Hematopoietic multipotent progenitor cell (in vitro differentiated cells): ENCODE data around the gene OGT. TPM values are rescaled to one million over a fixed set of nuclear protein-coding genes. Genes with fewer than 3 reads are reported as not detected.
"Not testable (repeated sequence)": the region's sequence is repeated elsewhere in the genome, so short reads cannot be mapped to it uniquely, and the experiment has no call there.

Experiments used
- DNase-seq, 3 donors: peaks; one replicate each; pipeline ENCODE4 v3.0.0-alpha.2; 2011 to 2015; ENCODE audit warnings: low read depth in 2 of 3, low spot score in 2 of 3
- total RNA-seq: library from RNA; depleted of rRNA; stranded (reverse); fragments of >200 nt; gene quantifications from one replicate; pipeline ENCODE4 v1.2.3, GENCODE V29; 2012

OGT gene
- total RNA-seq, result 295 TPM

- peak; percentile 77 to 97 (median 94) for DNase-seq
Measured at GRCh38 chrX:71532753-71533425, at the start of gene OGT. TSS of gene OGT (plus strand) at chrX:71533104. CDS start at chrX:71533300, 196 bp downstream.

DNA sequence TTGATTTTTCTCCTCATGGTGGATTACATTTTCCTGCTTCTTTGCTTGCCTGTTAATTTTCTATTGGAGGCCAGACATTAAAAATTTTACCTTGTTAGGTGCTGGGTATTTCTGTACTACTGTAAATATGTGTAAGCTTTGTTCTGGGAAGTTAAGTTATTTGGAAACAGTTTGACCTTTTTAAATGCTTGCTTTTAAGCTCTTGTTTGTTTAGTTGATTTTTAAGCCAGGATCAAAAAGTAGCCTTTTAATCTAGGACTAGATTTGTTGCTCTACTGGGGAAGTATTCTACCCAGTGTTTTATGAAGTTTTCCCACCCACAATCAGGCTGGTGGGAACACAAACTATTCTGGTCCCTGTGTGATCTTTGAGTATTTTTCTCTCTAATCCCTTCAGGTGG lies 45.1 kb upstream of the OGT start:
- no peak for DNase-seq

DNA sequence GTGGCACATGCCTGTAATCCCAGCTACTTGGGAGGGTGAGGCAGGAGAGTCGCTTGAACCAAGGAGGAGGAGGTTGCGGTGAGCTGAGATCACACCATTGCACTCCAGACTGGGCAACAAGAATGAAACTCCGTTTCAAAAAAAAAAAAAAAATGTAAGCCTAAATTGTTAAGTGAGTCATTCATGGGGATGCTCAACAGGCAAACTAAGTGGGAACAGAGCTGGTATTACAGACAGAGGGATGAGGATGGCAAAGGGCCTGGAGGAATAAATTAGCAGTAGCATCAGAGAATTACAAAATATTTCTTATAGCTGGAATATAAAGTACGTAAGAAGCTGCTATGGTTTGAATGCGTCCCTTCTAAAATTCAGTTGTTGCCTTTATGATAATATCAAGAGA lies 43.4 kb upstream of the OGT start:
- DNase-seq, result no peak

DNA sequence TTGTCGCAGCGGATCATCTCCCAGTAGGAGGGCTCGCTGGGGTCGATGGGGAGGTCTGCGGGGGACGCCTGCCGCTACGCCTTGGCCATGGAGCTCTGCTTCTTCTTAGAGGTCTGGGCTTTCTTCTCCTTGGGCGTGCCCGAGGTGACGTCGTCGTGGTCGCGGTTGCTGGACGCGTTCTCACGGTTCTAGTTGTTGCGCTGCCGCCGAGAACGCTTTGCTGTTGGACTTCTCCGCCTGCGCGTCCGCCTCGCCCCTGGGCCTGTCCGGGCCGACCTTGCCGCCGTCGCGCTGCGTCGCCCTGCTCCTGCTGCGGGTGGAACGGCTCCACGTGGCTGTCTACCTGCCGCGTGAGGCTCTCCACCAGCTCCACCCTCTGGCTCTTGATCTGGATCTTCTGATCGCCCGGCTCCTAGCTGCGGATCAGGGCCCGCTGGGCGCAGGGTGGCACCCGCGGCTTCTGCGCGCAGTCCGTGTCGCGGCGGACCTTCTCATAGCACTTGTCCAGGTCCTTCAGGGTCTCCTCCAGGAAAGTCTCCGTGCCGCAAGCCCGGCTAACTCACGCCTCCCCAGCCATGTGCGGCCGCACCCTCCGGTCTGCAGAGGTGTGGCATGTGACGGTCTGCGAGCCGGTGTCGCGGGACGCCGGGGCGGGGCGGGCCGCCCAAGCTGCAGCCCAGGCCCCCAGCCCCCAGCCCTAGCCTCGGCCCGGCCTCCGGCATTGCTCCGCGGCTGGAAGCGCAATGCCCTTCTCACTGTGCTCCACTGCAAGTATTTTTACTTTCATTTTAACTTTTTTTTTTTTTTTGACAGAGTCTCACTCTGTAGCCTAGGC lies 40.5 kb upstream of the OGT start:
- peak in 2 of 3 donors; percentile 33 to 39 for DNase-seq

DNA sequence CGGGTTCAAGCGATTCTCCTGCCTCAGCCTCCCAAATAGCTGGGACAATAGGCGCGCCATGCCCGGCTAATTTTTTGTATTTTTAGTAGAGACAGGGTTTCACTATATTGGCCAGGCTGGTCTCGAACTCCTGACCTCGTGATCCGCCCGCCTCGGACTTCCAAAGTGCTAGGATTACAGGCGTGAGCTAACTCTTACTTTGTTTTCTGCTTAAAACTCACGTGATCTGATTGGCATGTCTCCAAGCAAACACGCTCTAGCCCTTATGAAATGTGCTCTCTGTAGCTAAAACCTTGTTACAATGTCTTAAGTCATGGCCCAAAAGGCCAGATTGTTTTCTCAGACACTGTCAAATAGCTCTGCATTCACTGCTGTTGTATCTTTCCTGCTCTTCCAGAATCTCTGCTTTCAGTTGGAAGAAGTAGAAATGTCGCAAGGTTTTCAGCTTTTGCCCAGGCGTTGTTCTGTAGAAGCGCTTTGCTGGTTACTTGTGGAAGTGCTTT lies 39.7 kb upstream of the OGT start:
- DNase-seq, result peak in 1 of 3 donors; percentile 4

DNA sequence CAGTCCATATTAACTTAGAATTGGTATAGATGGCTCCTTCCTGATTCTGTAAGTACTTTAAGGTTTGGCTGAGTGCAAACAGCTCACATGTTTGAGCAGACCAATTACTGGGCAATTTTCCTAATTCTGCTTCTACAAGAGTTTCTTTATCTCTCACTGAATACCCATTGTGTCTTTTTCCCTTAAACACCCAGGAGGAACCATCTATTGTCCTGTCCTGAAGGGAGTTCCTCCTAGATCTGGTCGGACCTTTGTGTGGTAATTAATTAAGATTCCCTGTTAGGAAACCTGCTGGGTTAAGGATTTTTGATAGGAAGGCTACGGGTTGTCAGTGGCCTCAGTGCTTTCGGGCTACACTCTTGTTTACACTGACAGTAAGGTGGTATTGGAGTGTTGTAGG lies 36.9 kb upstream of the OGT start:
- not testable (repeated sequence) for DNase-seq

DNA sequence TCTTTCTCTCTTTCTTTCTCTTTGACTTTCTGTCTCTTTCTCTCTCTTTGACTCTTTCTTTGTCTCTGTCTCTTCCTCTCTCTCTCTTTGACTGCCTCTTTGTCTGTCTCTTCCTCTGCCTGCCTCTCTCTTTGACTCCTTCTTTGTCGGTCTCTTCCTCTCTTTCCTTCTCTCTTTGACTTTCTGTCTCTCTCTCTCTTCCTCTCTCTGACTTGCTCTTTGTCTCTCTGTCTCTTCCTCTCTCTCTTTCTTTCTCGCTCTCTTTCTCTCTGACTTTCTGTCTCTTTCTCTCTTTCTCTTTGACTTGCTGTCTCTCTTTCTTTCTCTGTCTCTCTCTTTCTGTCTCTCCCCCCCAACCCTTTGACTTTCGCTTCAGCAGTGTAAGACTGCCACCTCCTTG lies 36.4 kb upstream of the OGT start:
- DNase-seq, result no peak

- not testable (repeated sequence) for DNase-seq
Measured at GRCh38 chrX:71502080-71502479, 30.8 kb upstream of the OGT start.

DNA sequence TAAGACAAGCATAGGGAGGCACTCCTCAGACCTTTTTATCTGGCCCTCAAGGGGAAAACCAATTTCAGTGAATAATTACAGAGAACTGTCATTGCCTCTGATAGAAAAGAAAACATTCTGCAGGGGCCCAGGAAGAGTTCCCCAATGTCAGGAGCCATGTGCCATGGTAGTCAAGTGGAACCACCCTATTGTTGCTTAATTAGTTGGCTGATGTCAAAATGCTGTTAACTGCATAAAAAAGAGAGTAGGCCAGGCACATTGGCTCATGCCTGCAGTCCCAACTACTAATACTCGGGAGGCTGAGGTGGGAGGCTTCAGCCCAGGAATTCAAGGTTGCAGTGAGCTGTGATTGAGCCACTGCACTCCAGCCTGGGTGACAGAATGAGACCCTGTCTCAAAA lies 28.6 kb upstream of the OGT start:
- no peak for DNase-seq

GRCh38 chrX:71509289-71509688 lies 23.6 kb upstream of the OGT start:
- no peak for DNase-seq

- no peak for DNase-seq
Measured at GRCh38 chrX:71510161-71510560, 22.7 kb upstream of the OGT start.

- not testable (repeated sequence) for DNase-seq
Measured at GRCh38 chrX:71513731-71514130, 19.2 kb upstream of the OGT start.

DNA sequence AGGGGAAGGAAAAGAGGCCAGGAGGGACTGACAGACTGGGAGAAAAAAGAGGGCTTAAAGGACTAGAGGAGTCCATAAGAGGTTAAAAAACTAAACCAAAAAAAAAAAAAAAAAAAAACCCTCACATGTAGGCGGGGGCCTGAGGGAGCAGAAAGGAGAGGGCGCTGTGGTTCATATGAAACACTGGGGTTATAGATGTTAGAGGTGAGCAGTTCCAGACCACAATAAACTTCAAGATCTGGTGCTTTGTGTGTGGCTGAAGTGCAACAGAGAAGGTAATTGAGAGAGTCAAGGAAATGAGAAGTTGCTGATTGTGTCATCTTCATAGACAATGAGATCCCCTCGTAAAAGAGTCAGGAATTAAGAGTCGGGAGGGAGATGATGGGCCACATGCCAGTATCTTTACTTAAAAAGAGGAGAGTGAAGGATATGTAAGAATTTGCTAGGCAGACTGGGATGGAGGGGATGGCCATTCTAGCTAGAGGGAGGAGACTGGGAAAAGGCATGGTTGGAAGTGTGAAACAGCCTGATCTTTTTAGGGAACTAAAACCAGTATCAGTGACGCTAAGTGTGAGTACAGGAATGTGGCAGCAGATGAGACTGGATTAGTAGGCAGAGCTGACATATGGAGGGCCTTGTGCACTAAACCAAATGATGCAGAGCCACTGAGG lies 18.4 kb upstream of the OGT start:
- DNase-seq, result no peak

DNA sequence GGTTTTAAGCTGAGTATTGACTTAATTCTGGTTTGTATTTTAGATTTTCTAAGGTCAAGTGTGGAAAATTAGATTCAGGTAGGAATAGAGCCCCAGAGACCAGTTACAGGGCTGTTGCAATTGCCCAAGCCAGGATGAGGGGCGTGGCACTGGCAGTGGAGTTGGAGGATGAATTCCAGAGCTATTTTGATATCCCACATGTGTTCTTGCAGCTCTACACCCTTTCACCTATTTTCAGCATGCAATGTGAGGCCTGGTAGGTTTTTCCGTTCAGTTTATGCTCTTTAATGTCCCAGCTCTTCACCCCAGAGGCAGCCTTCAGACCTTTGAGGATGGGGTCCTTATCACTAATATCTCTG lies 17.9 kb upstream of the OGT start:
- DNase-seq, result no peak

- no peak for DNase-seq
Measured at GRCh38 chrX:71525316-71525715, 7.6 kb upstream of the OGT start.

DNA sequence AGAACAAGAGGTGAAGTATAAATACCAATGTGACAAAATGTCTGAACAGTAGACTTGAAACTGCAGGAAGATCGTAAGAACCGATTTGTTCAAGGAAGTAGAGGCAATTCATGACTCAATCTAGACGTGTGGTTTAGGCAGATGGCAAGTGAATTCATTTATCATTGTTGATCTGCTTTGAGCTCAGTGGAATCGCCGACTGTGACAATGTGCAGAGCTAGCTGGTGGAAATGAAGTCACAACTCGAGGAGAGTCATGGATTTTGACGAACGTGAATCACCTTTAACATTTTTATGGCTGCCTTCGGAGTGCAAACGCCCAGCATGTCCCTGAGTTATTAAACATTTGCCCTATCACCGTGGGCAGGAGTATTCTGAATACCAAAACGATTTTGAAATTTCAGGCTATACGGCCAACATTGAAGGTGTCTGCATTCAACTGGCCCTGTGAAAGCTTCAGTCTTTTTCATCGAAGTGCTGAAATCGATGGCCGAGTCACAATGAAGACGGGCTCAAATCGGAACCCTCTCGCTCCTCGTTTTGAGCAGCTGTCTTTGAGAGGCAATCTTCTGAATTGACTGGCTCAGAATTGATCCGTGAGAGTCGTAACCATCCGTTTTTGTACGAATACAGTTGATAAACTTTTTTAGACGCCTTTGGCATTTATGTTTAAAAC lies 689 bp upstream of the OGT start:
- DNase-seq, result peak; percentile 44 to 77 (median 58)

- DNase-seq, result no peak
Measured at GRCh38 chrX:71533516-71533850, 579 bp downstream of the OGT start.

- DNase-seq, result peak in 1 of 3 donors; percentile 48
Measured at GRCh38 chrX:71533851-71534561, 1.1 kb downstream of the OGT start.

DNA sequence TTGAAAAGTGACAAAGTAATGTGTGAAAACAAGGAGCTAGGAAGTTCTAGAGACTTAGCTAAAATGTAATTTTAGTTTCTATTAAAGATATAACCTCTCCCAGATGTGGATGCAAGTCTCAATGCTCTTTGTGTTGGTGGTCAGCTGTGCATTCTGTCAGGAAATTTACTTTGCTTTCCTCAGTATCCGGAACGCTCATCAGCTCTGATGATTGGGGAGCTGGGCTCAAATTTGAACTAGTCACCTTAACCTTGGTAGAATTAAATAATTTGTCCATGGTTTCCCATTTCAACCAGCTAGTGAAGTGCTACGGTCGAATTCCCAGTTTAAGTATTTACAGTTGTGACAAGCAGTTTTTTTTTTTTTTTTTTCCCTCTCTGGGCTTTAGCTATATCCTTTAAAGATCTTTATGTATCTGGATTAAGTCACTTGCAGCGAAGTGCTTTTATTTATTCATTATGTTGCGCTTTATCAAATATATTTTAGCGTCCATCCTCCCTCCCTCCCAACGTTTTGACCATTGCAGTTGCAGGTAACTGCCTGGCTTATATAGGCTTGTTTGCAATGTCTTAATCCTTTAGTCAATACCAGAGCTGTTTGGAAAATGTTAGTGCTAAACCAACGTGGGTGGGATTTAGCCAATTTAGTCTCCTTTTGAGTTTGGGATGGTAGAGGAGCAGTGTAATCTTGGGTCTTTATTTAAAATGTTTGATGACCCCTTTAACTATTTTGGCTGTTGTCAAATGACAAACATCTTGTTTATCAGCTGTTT lies 2.1 kb downstream of the OGT start:
- no peak for DNase-seq

DNA sequence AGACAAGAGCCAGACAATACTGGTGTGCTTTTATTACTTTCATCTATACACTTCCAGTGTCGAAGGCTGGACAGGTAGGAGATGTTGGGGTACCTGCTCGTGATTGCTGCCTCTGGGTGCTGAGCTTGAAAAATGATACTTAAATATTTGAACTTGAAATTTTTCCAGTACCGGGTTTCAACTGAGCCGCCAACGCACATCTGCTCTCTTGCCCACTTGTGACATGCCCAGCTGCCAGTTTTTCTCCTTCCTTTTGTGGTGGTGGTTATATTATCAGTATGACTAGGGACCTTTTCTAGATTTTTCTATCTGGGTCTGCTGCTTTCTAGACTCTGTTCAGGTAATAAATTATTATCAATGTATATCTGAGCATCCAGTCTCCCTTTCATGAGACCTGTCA lies 3.4 kb downstream of the OGT start:
- no peak for DNase-seq
